AG10803 (cell line): Measurements from ENCODE around the gene C1orf146.

Source experiments
- DNase-seq: peaks from one replicate; pipeline ENCODE4 v3.0.0; 2010; ENCODE audit warnings: low read depth
- H3K4me3 ChIP-seq: 2 replicates; pipeline ENCODE4 v1.5.1; 2011; ENCODE audit warnings: mild to moderate bottlenecking, low read length, control low read depth
- TF ChIP-seq, protein P1 (sequence below): conservative IDR thresholded peaks from 2 replicates; pipeline ENCODE4 v1.5.1; 2011; ENCODE audit warnings: mild to moderate bottlenecking, low read length, control low read depth, inconsistent platforms

The C1orf146 gene

DNA sequence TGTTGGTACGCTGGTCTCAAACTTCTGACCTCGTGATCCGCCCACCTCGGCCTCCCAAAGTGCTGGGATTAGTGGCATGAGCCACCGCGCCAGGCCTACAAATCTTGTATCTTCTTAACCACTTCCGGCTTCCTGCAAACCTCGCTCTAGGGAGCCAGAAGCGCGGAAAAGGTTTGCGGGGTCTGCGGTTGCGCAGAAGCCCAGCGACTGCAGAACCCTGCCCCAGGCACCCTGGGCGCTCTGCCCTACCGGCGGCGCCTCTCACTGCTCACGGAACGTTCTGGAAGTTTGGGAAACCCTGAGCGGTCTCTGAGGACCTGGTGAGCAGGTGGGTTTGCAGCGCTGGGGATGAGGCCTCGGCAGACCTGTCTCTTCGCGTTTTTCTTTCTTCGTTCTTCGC lies at the start of gene C1orf146:
TSS of gene C1orf146 (plus strand) at position 195 of the 400 bp plus-strand sequence. CDS start 13,506 bp downstream, outside the sequence.
- TF ChIP-seq, protein P1, sequence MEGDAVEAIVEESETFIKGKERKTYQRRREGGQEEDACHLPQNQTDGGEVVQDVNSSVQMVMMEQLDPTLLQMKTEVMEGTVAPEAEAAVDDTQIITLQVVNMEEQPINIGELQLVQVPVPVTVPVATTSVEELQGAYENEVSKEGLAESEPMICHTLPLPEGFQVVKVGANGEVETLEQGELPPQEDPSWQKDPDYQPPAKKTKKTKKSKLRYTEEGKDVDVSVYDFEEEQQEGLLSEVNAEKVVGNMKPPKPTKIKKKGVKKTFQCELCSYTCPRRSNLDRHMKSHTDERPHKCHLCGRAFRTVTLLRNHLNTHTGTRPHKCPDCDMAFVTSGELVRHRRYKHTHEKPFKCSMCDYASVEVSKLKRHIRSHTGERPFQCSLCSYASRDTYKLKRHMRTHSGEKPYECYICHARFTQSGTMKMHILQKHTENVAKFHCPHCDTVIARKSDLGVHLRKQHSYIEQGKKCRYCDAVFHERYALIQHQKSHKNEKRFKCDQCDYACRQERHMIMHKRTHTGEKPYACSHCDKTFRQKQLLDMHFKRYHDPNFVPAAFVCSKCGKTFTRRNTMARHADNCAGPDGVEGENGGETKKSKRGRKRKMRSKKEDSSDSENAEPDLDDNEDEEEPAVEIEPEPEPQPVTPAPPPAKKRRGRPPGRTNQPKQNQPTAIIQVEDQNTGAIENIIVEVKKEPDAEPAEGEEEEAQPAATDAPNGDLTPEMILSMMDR: no peak

GRCh38 chr1:92168657-92169056 lies 49.1 kb upstream of the C1orf146 start:
- TF ChIP-seq, protein P1: no peak
- no peak overlapping the region for H3K4me3 ChIP-seq
- DNase-seq: no peak

More for the DNA sequence above, at the start of gene C1orf146:
- no peak for DNase-seq
- no peak within 1 kb of the TSS for H3K4me3 ChIP-seq

DNA sequence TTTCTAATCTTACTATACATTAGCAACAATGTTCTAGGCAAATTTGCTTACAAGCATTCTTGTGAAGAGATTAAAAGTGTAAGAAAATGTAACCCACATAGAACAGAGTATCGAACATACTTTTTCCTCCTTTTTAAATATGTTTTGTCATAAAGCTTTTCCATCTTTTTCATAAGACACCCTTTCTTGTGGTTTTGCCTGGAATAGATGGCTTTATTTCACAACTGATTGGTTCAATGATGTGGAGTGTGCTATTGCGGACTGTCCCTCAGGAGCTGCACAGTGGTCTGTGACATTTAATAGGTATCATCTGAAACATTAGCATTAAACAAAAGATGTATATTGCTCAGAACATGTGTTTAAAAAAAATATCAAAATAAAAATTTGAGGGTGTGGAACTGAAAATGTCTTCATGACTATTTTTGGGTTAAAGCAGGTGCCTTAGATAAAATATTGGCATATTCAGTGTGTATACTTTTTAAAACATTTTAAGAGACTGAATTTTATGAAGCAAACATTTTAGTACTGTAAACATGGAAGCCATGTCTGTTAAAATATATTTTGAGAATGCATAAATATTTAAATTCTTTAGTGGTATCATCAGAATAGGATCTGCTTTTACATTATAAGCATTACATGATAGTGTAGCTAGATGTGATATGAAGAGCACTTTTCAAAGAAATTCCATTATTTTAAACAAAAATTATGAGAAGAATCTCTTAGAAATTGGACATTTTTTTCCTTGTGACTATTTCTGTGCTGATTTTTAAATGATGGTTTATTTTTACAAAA lies 48.3 kb upstream of the C1orf146 start:
- no peak for DNase-seq
- TF ChIP-seq, protein P1: no peak
- H3K4me3 ChIP-seq: no peak overlapping the region

GRCh38 chr1:92184632-92185031 lies 33.1 kb upstream of the C1orf146 start:
- TF ChIP-seq, protein P1: no peak
- H3K4me3 ChIP-seq: no peak overlapping the region
- DNase-seq: peak; percentile 69

- TF ChIP-seq, protein P1: no peak
- no peak overlapping the region for H3K4me3 ChIP-seq
- peak; percentile 65 for DNase-seq
These were observed 31.6 kb upstream of the C1orf146 start for GRCh38 chr1:92186081-92186480.

DNA sequence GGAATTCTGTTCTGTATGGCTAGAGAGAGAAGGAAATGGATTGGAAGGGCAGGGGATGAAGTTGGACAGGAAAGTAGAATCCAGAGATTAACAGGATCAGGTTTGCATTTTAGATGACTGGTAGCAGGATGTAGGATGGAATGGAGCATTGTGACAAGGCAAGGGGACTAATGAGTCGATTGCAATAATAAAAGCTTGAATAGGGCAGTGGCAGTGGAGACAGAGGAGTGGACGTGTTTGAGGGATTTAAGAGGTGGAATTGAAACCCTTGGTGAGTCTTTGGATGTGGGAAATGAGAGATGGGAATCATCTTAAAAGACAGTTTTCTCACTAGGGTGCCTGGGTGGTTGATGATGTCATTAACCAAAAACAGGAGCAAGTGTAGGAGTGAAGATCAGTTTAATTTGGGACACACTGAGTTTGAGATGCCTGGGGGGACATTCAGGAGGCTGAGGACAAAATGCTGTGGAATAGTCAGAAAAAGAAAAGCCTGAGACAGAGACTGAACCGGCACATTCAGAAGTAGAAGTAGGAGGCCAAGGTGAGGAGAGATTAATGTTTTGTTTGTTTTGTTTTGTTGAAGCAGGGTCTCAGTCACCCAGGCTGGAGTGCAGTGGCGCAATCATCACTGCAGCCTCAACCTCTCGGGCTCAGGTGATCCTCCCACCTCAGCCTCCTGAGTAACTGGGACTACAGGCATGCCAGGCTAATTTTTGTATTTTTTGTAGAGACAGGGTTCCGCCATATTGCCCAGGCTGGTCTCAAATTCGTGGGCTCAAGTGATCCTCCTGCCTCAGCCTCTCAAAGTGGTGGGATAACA lies 29.1 kb upstream of the C1orf146 start:
- H3K4me3 ChIP-seq: no peak overlapping the region
- DNase-seq: no peak
- TF ChIP-seq, protein P1: no peak
